Vein endothelial cell (primary cell): Measurements from ENCODE around the gene BPI. TPM values are rescaled to one million over a fixed set of nuclear protein-coding genes. Genes with fewer than 3 reads are reported as not detected.

ENCODE experiments used
- total RNA-seq: library from RNA; depleted of rRNA; stranded (reverse); fragments of >200 nt; gene quantifications from 2 replicates; pipeline ENCODE4 v1.2.3, GENCODE V29; 2012

Gene BPI
- total RNA-seq, result not detected in 2 replicates

DNA sequence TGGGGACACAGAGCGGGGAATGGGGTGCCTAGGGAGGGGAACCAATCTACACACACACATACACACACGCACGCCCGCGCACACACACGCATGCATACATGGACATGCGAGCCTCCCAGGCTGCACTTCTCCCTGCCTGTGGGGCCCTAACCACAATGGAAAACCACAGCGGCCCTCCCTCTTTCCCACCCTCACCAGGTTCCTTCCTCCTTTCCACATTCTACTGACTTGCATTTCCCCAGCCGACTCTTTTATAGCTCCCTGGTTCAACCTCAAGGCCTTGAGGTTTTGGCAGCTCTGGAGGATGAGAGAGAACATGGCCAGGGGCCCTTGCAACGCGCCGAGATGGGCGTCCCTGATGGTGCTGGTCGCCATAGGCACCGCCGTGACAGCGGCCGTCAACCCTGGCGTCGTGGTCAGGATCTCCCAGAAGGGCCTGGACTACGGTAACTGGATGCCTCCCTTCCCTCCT, at the start of gene BPI:
Gene BPI (plus strand): TSS at position 249 of the 472 bp plus-strand sequence. CDS start 68 bp downstream, at position 317.

DNA sequence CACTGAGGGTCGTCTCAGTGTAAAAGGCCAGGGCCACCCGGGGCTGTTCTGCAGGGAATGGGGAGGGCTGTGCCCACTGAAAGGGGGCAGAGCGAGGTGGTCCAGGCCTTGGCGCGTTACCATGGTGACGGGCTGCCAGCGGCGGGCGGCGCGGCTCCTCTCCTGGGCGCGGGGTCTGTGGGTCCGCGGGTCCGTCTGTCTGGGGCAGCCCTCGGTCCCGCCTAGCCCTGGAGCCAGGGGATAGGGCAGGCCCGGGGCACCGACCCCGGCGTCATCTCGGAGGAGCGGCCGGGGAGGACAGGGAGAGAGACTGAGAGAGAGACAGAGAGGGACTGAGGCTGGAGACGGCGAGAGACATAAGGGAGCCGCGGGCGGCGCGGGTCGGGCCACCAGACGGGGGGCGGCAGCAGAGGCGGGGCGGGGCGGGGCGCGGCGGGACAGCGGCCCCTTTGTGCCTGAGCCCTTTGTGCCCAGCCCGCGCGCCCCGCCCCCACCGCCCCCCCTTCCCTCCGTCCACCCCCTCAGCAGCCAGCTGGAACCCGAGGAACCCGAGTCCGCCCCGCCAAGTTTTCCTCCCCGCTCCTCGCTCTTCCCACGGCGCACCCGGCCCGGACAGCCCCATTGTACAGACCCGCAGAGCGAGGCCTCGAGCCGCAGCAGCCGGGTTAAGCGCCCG, 43.4 kb upstream of the BPI start, which contains the start of gene KIAA1755:
Gene KIAA1755 (minus strand): TSS at position 358 of the 676 bp plus-strand sequence. CDS start 235 bp downstream, at position 123.

DNA sequence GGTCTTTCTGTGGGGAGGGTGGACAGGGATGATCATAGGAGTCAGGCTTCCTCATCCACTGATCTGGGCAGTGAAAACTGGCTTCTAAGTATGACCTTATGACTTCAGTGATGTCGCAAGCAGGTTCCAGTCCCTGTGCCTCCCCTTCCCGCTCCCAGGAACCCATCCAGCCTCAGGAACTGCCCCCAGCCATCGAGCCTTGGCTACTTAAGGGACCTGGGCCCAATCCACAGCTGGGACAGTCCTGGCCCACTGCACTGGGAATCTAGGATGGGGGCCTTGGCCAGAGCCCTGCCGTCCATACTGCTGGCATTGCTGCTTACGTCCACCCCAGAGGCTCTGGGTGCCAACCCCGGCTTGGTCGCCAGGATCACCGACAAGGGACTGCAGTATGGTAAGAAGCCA, 42.3 kb downstream of the BPI start, which contains the start of gene LBP:
Gene LBP (plus strand): TSS at position 236 of the 405 bp plus-strand sequence. CDS start 35 bp downstream, at position 271.

Other genes with a start within 250 kb of the BPI start
- 938 and 1,115 TPM in 2 replicates for gene TGM2, start 138.9 kb upstream of the BPI start, total RNA-seq
- gene KIAA1755, start 43.4 kb upstream of the BPI start, total RNA-seq, result under 0.01 and 0.19 TPM in 2 replicates
- gene LBP, start 42.3 kb downstream of the BPI start, total RNA-seq, result under 0.01 TPM in 1 of 2 replicates, not detected in the other
- gene SNHG17, start 131.2 kb downstream of the BPI start, total RNA-seq, result 11.4 and 11.9 TPM in 2 replicates
- 44.7 and 59.0 TPM in 2 replicates for gene RALGAPB, start 168.7 kb downstream of the BPI start, total RNA-seq